GM12878 (cell line): ENCODE results near the gene CYP2U1.

Experiments
- BCL3 ChIP-seq: IDR thresholded peaks from 2 replicates; pipeline ENCODE4 v1.6.1; 2011; ENCODE audit warnings: borderline replicate concordance, low read depth, mild to moderate bottlenecking, moderate library complexity, low read length; ENCODE audit not compliant: insufficient read depth, poor library complexity, severe bottlenecking
- CTCF ChIP-seq, 3 experiments: IDR thresholded peaks in 2 of 3; conservative IDR thresholded peaks in 1 of 3; 2 replicates each; pipeline ENCODE4 v1.5.1; 2011; ENCODE audit warnings: low read depth in 3 of 3, low read length in 3 of 3, mild to moderate bottlenecking in 3 of 3, control low read depth in 2 of 3, moderate library complexity in 2 of 3, inconsistent platforms in 1 of 3, mixed read lengths in 1 of 3; ENCODE audit not compliant: control insufficient read depth in 2 of 3, insufficient read depth in 1 of 3; ENCODE audit errors: extremely low read depth in 1 of 3
- EP300 ChIP-seq, 2 experiments: fragments of 150-350 bp in 1 of 2; IDR thresholded peaks; 2 replicates each; pipeline ENCODE4 v1.6.1; 2011 to 2012; ENCODE audit warnings: low read depth in 2 of 2, low read length in 2 of 2, borderline replicate concordance in 1 of 2, improper control_type of control experiment in 1 of 2, inconsistent platforms in 1 of 2; ENCODE audit not compliant: control insufficient read depth in 1 of 2
- NRF1 ChIP-seq: conservative IDR thresholded peaks from 2 replicates; pipeline ENCODE4 v1.6.1; 2011; ENCODE audit warnings: mild to moderate bottlenecking, low read depth, low read length, improper control_type of control experiment
- PBX3 ChIP-seq: IDR thresholded peaks from 2 replicates; pipeline ENCODE4 v1.6.1; 2011; ENCODE audit warnings: mild to moderate bottlenecking, low read depth, low read length, moderate library complexity; ENCODE audit not compliant: insufficient replicate concordance
- POLR2A ChIP-seq: IDR thresholded peaks from 2 replicates; pipeline ENCODE4 v1.6.1; 2011; ENCODE audit warnings: low read depth, mild to moderate bottlenecking, low read length
- SREBF2 ChIP-seq: IDR thresholded peaks from 2 replicates; pipeline ENCODE4 v1.6.1; 2012; ENCODE audit warnings: mild to moderate bottlenecking, low read length
- TCF12 ChIP-seq: IDR thresholded peaks from 2 replicates; pipeline ENCODE4 v1.6.1; 2011; ENCODE audit warnings: low read depth, mild to moderate bottlenecking, low read length

GRCh38 chr4:107994894-107995293 is 63.5 kb downstream of the CYP2U1 start:
- TF ChIP-seq NRF1 = no peak
- no peak for TF ChIP-seq BCL3
- TF ChIP-seq SREBF2 = no peak
- TF ChIP-seq EP300 (IDR thresholded peaks at IDR 0.05; ENCODE audit: borderline replicate concordance in 1 of 2, control insufficient read depth in 1 of 2, low read depth in 2 of 2, low read length in 2 of 2) = no peak
- no peak for TF ChIP-seq CTCF (IDR thresholded peaks at IDR 0.05 in 2 of 3, conservative IDR thresholded peaks at IDR 0.05 in 1 of 3; ENCODE audit: control insufficient read depth in 2 of 3, extremely low read depth in 1 of 3, insufficient read depth in 1 of 3, low read depth in 3 of 3, low read length in 3 of 3)
- no peak for TF ChIP-seq POLR2A
- no peak for TF ChIP-seq PBX3
- no peak for TF ChIP-seq TCF12
